ENCODE results near the gene CCDC85A.

CCDC85A gene

GRCh38 chr2:56376699-56377665 is 193.2 kb downstream of the CCDC85A start:
- no peak for DNase-seq

GRCh38 chr2:56379066-56379465 is 195.3 kb downstream of the CCDC85A start:
- DNase-seq: no peak

GRCh38 chr2:56380861-56381260 is 197.1 kb downstream of the CCDC85A start:
- no peak for DNase-seq

GRCh38 chr2:56382466-56382865 is 198.7 kb downstream of the CCDC85A start:
- no peak for DNase-seq

GRCh38 chr2:56386657-56387056 is 202.9 kb downstream of the CCDC85A start:
- DNase-seq: no peak

GRCh38 chr2:56390644-56391043 is 206.9 kb downstream of the CCDC85A start:
- no peak for DNase-seq

GRCh38 chr2:56410140-56410539 is 226.3 kb downstream of the CCDC85A start:
- DNase-seq: no peak

- no peak for DNase-seq
Measured at GRCh38 chr2:56416500-56417176, 232.8 kb downstream of the CCDC85A start.

Measured in NCI-H524 (cell line).